Measurements from ENCODE around the gene NFIB.

NFIB gene

GRCh38 chr9:14228602-14229001 lies 85.3 kb downstream of the NFIB start:
- no peak for TF ChIP-seq FOXA1 (IDR thresholded peaks at IDR 0.05)
- no peak for TF ChIP-seq FOXM1 (IDR thresholded peaks at IDR 0.05; ENCODE audit: borderline replicate concordance)
- TF ChIP-seq SUZ12 (IDR thresholded peaks at IDR 0.05): no peak
- no peak for DNase-seq (ENCODE audit: extremely low spot score)
- CTCF ChIA-PET: no interaction called here
- POLR2A ChIA-PET: interaction anchor here (0.6 kb wide), 1 partner anchor 224 kb away, joined by 4 read pairs; no protein-coding TSS in a partner anchor

- TF ChIP-seq LEF1 (IDR thresholded peaks at IDR 0.05; ENCODE audit: borderline replicate concordance) (no peak), HDGF (IDR thresholded peaks at IDR 0.05; ENCODE audit: borderline replicate concordance) (no peak), L3MBTL2 (conservative IDR thresholded peaks at IDR 0.05) (no peak), FOXK2 (IDR thresholded peaks at IDR 0.05) (no peak), ELF4 (IDR thresholded peaks at IDR 0.05) (no peak), TARDBP (IDR thresholded peaks at IDR 0.05) (no peak), SP1 (IDR thresholded peaks at IDR 0.05) (no peak), NFRKB (IDR thresholded peaks at IDR 0.05) (no peak), ZNF384 (IDR thresholded peaks at IDR 0.05) (no peak), PKNOX1 (IDR thresholded peaks at IDR 0.05) (no peak), SUZ12 (IDR thresholded peaks at IDR 0.05) (no peak), ARNT (IDR thresholded peaks at IDR 0.05) (no peak)
- POLR2A ChIA-PET: no interaction called here
- CTCF ChIA-PET: no interaction called here
- DNase-seq (ENCODE audit: extremely low spot score): no peak
Measured at GRCh38 chr9:14226855-14227532, 86.9 kb downstream of the NFIB start.

GRCh38 chr9:14223081-14223480 lies 90.9 kb downstream of the NFIB start:
- ChIA-PET CTCF (interaction anchor here (0.7 kb wide), 1 partner anchor 22 kb away, joined by 4 read pairs; no protein-coding TSS in a partner anchor), POLR2A (no interaction called here)
- no peak for DNase-seq (ENCODE audit: extremely low spot score)
- TF ChIP-seq LEF1 (IDR thresholded peaks at IDR 0.05; ENCODE audit: borderline replicate concordance) (no peak), BHLHE40 (IDR thresholded peaks at IDR 0.05; ENCODE audit: borderline replicate concordance) (no peak), FOXM1 (IDR thresholded peaks at IDR 0.05; ENCODE audit: borderline replicate concordance) (no peak), FOXK2 (IDR thresholded peaks at IDR 0.05) (no peak), ELF4 (IDR thresholded peaks at IDR 0.05) (no peak), CTBP1 (IDR thresholded peaks at IDR 0.05; ENCODE audit: borderline replicate concordance) (no peak), PKNOX1 (IDR thresholded peaks at IDR 0.05) (no peak), SUZ12 (IDR thresholded peaks at IDR 0.05) (no peak), NFRKB (IDR thresholded peaks at IDR 0.05) (no peak)

GRCh38 chr9:14222149-14222835 lies 91.6 kb downstream of the NFIB start:
- TF ChIP-seq ELF4 (IDR thresholded peaks at IDR 0.05): no peak
- DNase-seq (ENCODE audit: extremely low spot score): no peak
- POLR2A ChIA-PET: no interaction called here
- CTCF ChIA-PET: interaction anchor here (0.7 kb wide), 2 partner anchors 10 to 21 kb away, joined by 3 to 4 read pairs; no protein-coding TSS in a partner anchor

- POLR2A ChIA-PET: no interaction called here
- TF ChIP-seq ZNF384 (IDR thresholded peaks at IDR 0.05) (no peak), L3MBTL2 (conservative IDR thresholded peaks at IDR 0.05) (no peak), BHLHE40 (IDR thresholded peaks at IDR 0.05; ENCODE audit: borderline replicate concordance) (no peak), LEF1 (IDR thresholded peaks at IDR 0.05; ENCODE audit: borderline replicate concordance) (no peak), SP1 (IDR thresholded peaks at IDR 0.05) (no peak), SUZ12 (IDR thresholded peaks at IDR 0.05) (no peak)
- no peak for DNase-seq (ENCODE audit: extremely low spot score)
- CTCF ChIA-PET: interaction anchor here (0.7 kb wide), 1 partner anchor 10 kb away, joined by 3 read pairs; no protein-coding TSS in a partner anchor
Measured at GRCh38 chr9:14221558-14221957, 92.4 kb downstream of the NFIB start.

GRCh38 chr9:14221119-14221518 lies 92.8 kb downstream of the NFIB start:
- CTCF ChIA-PET: no interaction called here
- no peak for DNase-seq (ENCODE audit: extremely low spot score)
- POLR2A ChIA-PET: no interaction called here
- no peak for TF ChIP-seq FOXA1 (IDR thresholded peaks at IDR 0.05)
- TF ChIP-seq HDGF (IDR thresholded peaks at IDR 0.05; ENCODE audit: borderline replicate concordance): no peak
- TF ChIP-seq SUZ12 (IDR thresholded peaks at IDR 0.05): no peak
- TF ChIP-seq TARDBP (IDR thresholded peaks at IDR 0.05): no peak
- TF ChIP-seq LEF1 (IDR thresholded peaks at IDR 0.05; ENCODE audit: borderline replicate concordance): no peak
- no peak for TF ChIP-seq L3MBTL2 (conservative IDR thresholded peaks at IDR 0.05)
- no peak for TF ChIP-seq FOXM1 (IDR thresholded peaks at IDR 0.05; ENCODE audit: borderline replicate concordance)
- no peak for TF ChIP-seq CTBP1 (IDR thresholded peaks at IDR 0.05; ENCODE audit: borderline replicate concordance)
- TF ChIP-seq SP1 (IDR thresholded peaks at IDR 0.05): no peak

GRCh38 chr9:14220256-14220655 lies 93.7 kb downstream of the NFIB start:
- ChIA-PET CTCF (interaction anchor here (0.6 kb wide), 1 partner anchor 14 kb away, joined by 3 read pairs; no protein-coding TSS in a partner anchor), POLR2A (no interaction called here)
- no peak for DNase-seq (ENCODE audit: extremely low spot score)
- TF ChIP-seq SUZ12 (IDR thresholded peaks at IDR 0.05) (no peak), FOXA1 (IDR thresholded peaks at IDR 0.05) (no peak), PKNOX1 (IDR thresholded peaks at IDR 0.05) (no peak), ARNT (IDR thresholded peaks at IDR 0.05) (no peak), NFRKB (IDR thresholded peaks at IDR 0.05) (no peak), ELF4 (IDR thresholded peaks at IDR 0.05) (no peak), HDGF (IDR thresholded peaks at IDR 0.05; ENCODE audit: borderline replicate concordance) (no peak), SP1 (IDR thresholded peaks at IDR 0.05) (no peak), LEF1 (IDR thresholded peaks at IDR 0.05; ENCODE audit: borderline replicate concordance) (no peak), L3MBTL2 (conservative IDR thresholded peaks at IDR 0.05) (no peak), BHLHE40 (IDR thresholded peaks at IDR 0.05; ENCODE audit: borderline replicate concordance) (no peak), ZNF384 (IDR thresholded peaks at IDR 0.05) (no peak), FOXK2 (IDR thresholded peaks at IDR 0.05) (no peak)

Data from HEK293T (cell line).